H1 (cell line): Measurements from ENCODE around the gene SCG2.

Source experiments
- CTCF ChIP-seq, 3 experiments: IDR thresholded peaks; 1 replicate in 2 of 3; 2 replicates in 1 of 3; pipeline versions ENCODE4 v1.5.1 to v1.6.1; 2011; ENCODE audit warnings: low read length in 3 of 3, mild to moderate bottlenecking in 3 of 3, inconsistent platforms in 2 of 3, low read depth in 1 of 3, moderate library complexity in 1 of 3; ENCODE audit not compliant: insufficient read depth in 1 of 3; ENCODE audit errors: control extremely low read depth in 1 of 3
- EGR1 ChIP-seq: IDR thresholded peaks from 2 replicates; pipeline ENCODE4 v1.6.1; 2011; ENCODE audit warnings: low read depth, low read length, borderline replicate concordance
- EP300 ChIP-seq, 2 experiments: IDR thresholded peaks; 1 replicate in 1 of 2; 2 replicates in 1 of 2; pipeline ENCODE4 v1.6.1; 2011 to 2012; ENCODE audit warnings: low read depth in 2 of 2, low read length in 2 of 2, mild to moderate bottlenecking in 2 of 2, borderline replicate concordance in 1 of 2, inconsistent platforms in 1 of 2, moderate library complexity in 1 of 2
- GABPA ChIP-seq: IDR thresholded peaks from 2 replicates; pipeline ENCODE4 v1.6.1; 2011; ENCODE audit warnings: mild to moderate bottlenecking, low read length, moderate library complexity, borderline replicate concordance; ENCODE audit not compliant: insufficient read depth
- MAX ChIP-seq: IDR thresholded peaks from 2 replicates; pipeline ENCODE4 v1.6.1; 2012; ENCODE audit warnings: inconsistent platforms
- PHF8 ChIP-seq: fragments of 200-600 bp; sonication (generic); conservative IDR thresholded peaks from 2 replicates; pipeline ENCODE4 v1.7.1; 2012; ENCODE audit warnings: low read depth, mild to moderate bottlenecking, inconsistent platforms, low read length, moderate library complexity

- TF ChIP-seq PHF8 (no peak), MAX (no peak), GABPA (no peak), CTCF (IDR thresholded peaks at IDR 0.05; ENCODE audit: control extremely low read depth in 1 of 3, insufficient read depth in 1 of 3, low read depth in 1 of 3, low read length in 3 of 3) (no peak), EP300 (IDR thresholded peaks at IDR 0.05; ENCODE audit: borderline replicate concordance in 1 of 2, low read depth in 2 of 2, low read length in 2 of 2) (no peak), EGR1 (no peak)
Measured at GRCh38 chr2:223634238-223634637, 32.1 kb upstream of the SCG2 start.
